WTC11 (cell line): ENCODE data around the gene PLXDC1. TPM values are rescaled to one million over a fixed set of nuclear protein-coding genes. Genes with fewer than 3 reads are reported as not detected.

ENCODE experiments used
- ATAC-seq: fragments of 200-7000 bp; cut with Tn5 transposase; 2 replicates; pipeline ENCODE4 v1.10.0; 2021; ENCODE audit warnings: mild to moderate bottlenecking, moderate library complexity
- CTCF ChIA-PET: fragments of 300-600 bp; sonication (Branson Sonifier 250); formaldehyde crosslinking; loops from one replicate; lab custom pipeline; 2021; ENCODE audit warnings: antibody characterized with exemption; lab: Charles Lee
- POLR2A ChIA-PET: fragments of 350-600 bp; sonication (Branson Sonifier 250); formaldehyde crosslinking; loops from one replicate; lab custom pipeline; 2021; ENCODE audit warnings: antibody characterized with exemption; lab: Charles Lee
- DNase-seq: peaks from one replicate; pipeline ENCODE4 v3.0.0; 2021; ENCODE audit warnings: low spot score
- H3K27ac Mint-ChIP-seq: 2 replicates; pipeline ENCODE4 v1.8.0; 2021; ENCODE audit warnings: mixed read lengths
- H3K27me3 Mint-ChIP-seq: 2 replicates; pipeline ENCODE4 v1.8.0; 2021; ENCODE audit warnings: low read depth, mild to moderate bottlenecking, moderate library complexity, mixed read lengths
- H3K36me3 Mint-ChIP-seq: 2 replicates; pipeline ENCODE4 v1.8.0; 2021; ENCODE audit warnings: mixed read lengths
- H3K4me1 Mint-ChIP-seq: 2 replicates; pipeline ENCODE4 v1.8.0; 2022; ENCODE audit warnings: mixed read lengths
- H3K4me3 Mint-ChIP-seq: 2 replicates; pipeline ENCODE4 v1.8.0; 2021; ENCODE audit warnings: mild to moderate bottlenecking, moderate library complexity, mixed read lengths
- H3K9me3 Mint-ChIP-seq: 2 replicates; pipeline ENCODE4 v1.8.0; 2021; ENCODE audit warnings: mixed read lengths
- ARID4B ChIP-seq: sonication (generic); formaldehyde crosslinking; IDR thresholded peaks from 2 replicates; pipeline ENCODE4 v1.8.0; 2023; ENCODE audit warnings: missing genetic modification reagents, mild to moderate bottlenecking, borderline replicate concordance
- ATF3 ChIP-seq: sonication (generic); formaldehyde crosslinking; conservative IDR thresholded peaks from 2 replicates; pipeline ENCODE4 v1.8.1; 2022; ENCODE audit warnings: mild to moderate bottlenecking, missing genetic modification reagents
- ERG ChIP-seq: fragments of 250-450 bp; sonication (Bioruptor Pico); IDR thresholded peaks from 2 replicates; pipeline ENCODE4 v1.8.0; 2021; ENCODE audit warnings: mild to moderate bottlenecking
- IRF1 ChIP-seq: sonication (generic); formaldehyde crosslinking; IDR thresholded peaks from 2 replicates; pipeline ENCODE4 v1.8.0; 2023; ENCODE audit warnings: missing genetic modification reagents
- IRF2 ChIP-seq: sonication (generic); formaldehyde crosslinking; IDR thresholded peaks from 2 replicates; pipeline ENCODE4 v1.8.0; 2022; ENCODE audit warnings: low read depth, missing genetic modification reagents, borderline replicate concordance
- KAT7 ChIP-seq: sonication (generic); formaldehyde crosslinking; IDR thresholded peaks from 2 replicates; pipeline ENCODE4 v1.8.1; 2023; ENCODE audit warnings: missing genetic modification reagents, mild to moderate bottlenecking, borderline replicate concordance
- NR3C1 ChIP-seq: sonication (generic); formaldehyde crosslinking; conservative IDR thresholded peaks from 2 replicates; pipeline ENCODE4 v1.8.1; 2023; ENCODE audit warnings: low read depth, mild to moderate bottlenecking, missing genetic modification reagents
- PREB ChIP-seq: sonication (generic); formaldehyde crosslinking; IDR thresholded peaks from 2 replicates; pipeline ENCODE4 v1.8.1; 2022; ENCODE audit warnings: mild to moderate bottlenecking, missing genetic modification reagents, moderate library complexity, borderline replicate concordance
- RORB ChIP-seq: fragments of 250-450 bp; sonication (Bioruptor Pico); IDR thresholded peaks from 2 replicates; pipeline ENCODE4 v1.9.0; 2021; ENCODE audit warnings: mild to moderate bottlenecking
- SMAD3 ChIP-seq: sonication (generic); formaldehyde crosslinking; IDR thresholded peaks from 2 replicates; pipeline ENCODE4 v1.8.0; 2022; ENCODE audit warnings: missing genetic modification reagents, mild to moderate bottlenecking, borderline replicate concordance
- TCF7 ChIP-seq: sonication (generic); formaldehyde crosslinking; IDR thresholded peaks from 2 replicates; pipeline ENCODE4 v1.8.0; 2022; ENCODE audit warnings: mild to moderate bottlenecking, low read depth, missing genetic modification reagents, moderate library complexity
- TEAD4 ChIP-seq: sonication (generic); formaldehyde crosslinking; IDR thresholded peaks from 2 replicates; pipeline ENCODE4 v1.8.0; 2022; ENCODE audit warnings: mild to moderate bottlenecking, missing genetic modification reagents
- ZNF121 ChIP-seq: sonication (generic); formaldehyde crosslinking; IDR thresholded peaks from 2 replicates; pipeline ENCODE4 v1.8.0; 2023; ENCODE audit warnings: missing genetic modification reagents
- ZNF317 ChIP-seq: sonication (generic); formaldehyde crosslinking; IDR thresholded peaks from 2 replicates; pipeline ENCODE4 v1.8.1; 2023; ENCODE audit warnings: low read depth, mild to moderate bottlenecking, moderate library complexity, missing genetic modification reagents, borderline replicate concordance
- ZNF512 ChIP-seq: sonication (generic); formaldehyde crosslinking; IDR thresholded peaks from 2 replicates; pipeline ENCODE4 v1.8.1; 2022; ENCODE audit warnings: missing genetic modification reagents, borderline replicate concordance
- ZNF532 ChIP-seq: fragments of 250-450 bp; sonication (Bioruptor Pico); IDR thresholded peaks from 2 replicates; pipeline ENCODE4 v1.9.0; 2021; ENCODE audit warnings: mild to moderate bottlenecking, borderline replicate concordance
- ZSCAN18 ChIP-seq: fragments of 250-450 bp; sonication (Bioruptor Pico); IDR thresholded peaks from 2 replicates; pipeline ENCODE4 v2.1.2; 2022; ENCODE audit warnings: mild to moderate bottlenecking, moderate library complexity
- total RNA-seq: library from RNA; stranded (reverse); gene quantifications from 3 replicates; pipeline ENCODE4 v1.2.3, GENCODE V29; 2021

The PLXDC1 gene
- total RNA-seq, 1 experiment from 2014 or later, result 5.4 TPM

- Mint-ChIP-seq H3K4me1 (peaks cover 17% of the 10 kb centered on the region), H3K36me3 (no peaks in the 10 kb centered on the region), H3K27me3 (no peaks in the 10 kb centered on the region), H3K27ac (no peak overlapping the region), H3K4me3 (no peak overlapping the region), H3K9me3 (no peaks in the 10 kb centered on the region)
- DNase-seq, result no peak
- CTCF ChIA-PET, result interaction anchor here (0.6 to 1.6 kb wide), 5 partner anchors 37 to 223 kb away, joined by 3 to 5 read pairs (median 4); no protein-coding TSS in a partner anchor
- no peak for ATAC-seq
- POLR2A ChIA-PET, result no interaction called here
- TF ChIP-seq NR3C1 (no peak), PREB (no peak), IRF1 (CRISPR knock-in tag) (no peak), TCF7 (CRISPR knock-in tag) (no peak), RORB (CRISPR knock-in tag) (no peak), ZSCAN18 (CRISPR knock-in tag) (no peak), KAT7 (CRISPR knock-in tag) (no peak), ATF3 (CRISPR knock-in tag) (no peak), TEAD4 (CRISPR knock-in tag) (no peak)
Observed at GRCh38 chr17:39084558-39084957, 66.9 kb downstream of the PLXDC1 start.

- ChIA-PET POLR2A (no interaction called here), CTCF (interaction anchor here (0.6 to 1.7 kb wide), 4 partner anchors 8 to 163 kb away, joined by 3 to 5 read pairs (median 4); no protein-coding TSS in a partner anchor)
- H3K9me3 Mint-ChIP-seq, result no peaks in the 10 kb centered on the region
- H3K4me1 Mint-ChIP-seq, result peaks cover 17% of the 10 kb centered on the region
- ATAC-seq (no peak), DNase-seq (no peak)
- no peaks in the 10 kb centered on the region for H3K27me3 Mint-ChIP-seq
- no peak overlapping the region for H3K4me3 Mint-ChIP-seq
- no peaks in the 10 kb centered on the region for H3K36me3 Mint-ChIP-seq
- no peak overlapping the region for H3K27ac Mint-ChIP-seq
- TF ChIP-seq SMAD3 (CRISPR knock-in tag) (no peak), ZNF512 (CRISPR knock-in tag) (no peak), ERG (no peak), ARID4B (CRISPR knock-in tag) (no peak), ZNF317 (CRISPR knock-in tag) (no peak), ZNF121 (no peak), ZSCAN18 (CRISPR knock-in tag) (no peak), ZNF532 (CRISPR knock-in tag) (no peak), IRF2 (CRISPR knock-in tag) (no peak)
Observed at GRCh38 chr17:39083270-39083669, 68.2 kb downstream of the PLXDC1 start.
